NCI-H146 (cell line): ENCODE results near the gene USP21.

Source experiments
- DNase-seq: peaks from one replicate; lab custom pipeline; 2025; lab: John Stamatoyannopoulos, UW

USP21 gene

DNA sequence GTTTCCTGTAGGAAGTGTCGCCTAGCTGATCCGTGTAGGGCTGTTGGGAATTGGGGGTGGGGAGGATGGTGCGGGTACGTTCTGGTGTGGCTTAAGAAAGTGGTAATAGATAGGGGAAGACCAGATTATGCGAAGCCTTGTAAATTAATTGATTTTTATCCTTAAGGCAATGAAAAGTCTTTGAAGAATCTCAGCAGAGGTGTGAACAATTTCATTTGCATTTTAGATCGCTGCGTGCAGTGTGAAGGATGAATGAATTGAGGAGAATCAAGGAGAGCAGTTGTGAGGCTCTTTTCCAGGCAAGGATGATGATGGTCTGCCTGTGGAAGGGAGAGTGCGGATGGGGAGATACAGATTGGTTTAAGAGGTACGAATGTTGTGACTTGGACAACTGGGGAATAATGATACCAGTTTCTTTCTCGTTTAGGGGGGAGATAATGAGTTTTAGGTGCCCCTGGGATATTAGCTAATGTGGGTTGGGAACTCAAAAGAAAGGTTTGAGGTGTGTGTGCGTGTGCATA lies 26.0 kb upstream of the USP21 start:
- peak; percentile 19 for DNase-seq

DNA sequence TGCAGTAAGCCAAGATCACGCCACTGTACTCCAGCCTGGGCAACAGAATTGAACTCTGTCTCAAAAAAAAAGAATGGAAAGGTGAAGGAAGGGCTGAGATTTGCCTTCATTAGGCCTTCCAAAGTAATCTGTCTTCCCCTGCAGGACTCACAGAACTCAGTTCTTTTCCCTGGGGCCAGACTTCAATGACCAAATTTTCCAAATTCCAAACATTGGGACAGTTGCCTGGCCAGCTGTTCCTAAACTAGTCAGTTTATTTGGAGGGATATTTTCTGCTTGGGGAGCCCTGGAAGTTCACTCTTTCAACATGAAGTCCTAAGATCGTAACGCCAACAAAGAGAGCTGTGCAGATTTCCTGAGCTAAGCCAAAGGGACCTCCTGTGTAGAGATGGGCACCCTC lies 21.4 kb upstream of the USP21 start:
- no peak for DNase-seq

DNA sequence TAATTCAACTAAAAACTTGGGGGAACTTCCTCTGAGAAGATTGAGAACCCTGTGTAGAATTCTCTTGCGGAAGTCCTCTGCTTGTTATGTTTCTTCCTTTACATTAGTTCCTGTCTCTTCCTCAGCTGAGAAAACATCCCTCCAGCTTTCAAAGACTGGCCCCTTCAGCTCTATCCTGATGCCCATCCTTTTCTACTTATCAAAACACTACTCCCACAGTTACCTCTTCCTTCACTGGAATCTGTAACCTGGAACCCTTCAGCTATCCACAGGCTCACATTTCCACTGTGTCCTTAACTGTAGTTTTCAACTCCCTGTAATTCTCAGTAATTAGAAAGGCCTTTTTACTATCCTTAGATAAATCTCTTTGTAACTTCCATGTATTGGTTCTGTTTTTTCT lies 20.9 kb upstream of the USP21 start:
- no peak for DNase-seq

GRCh38 chr1:161139766-161140165 lies 19.5 kb upstream of the USP21 start:
- peak; percentile 29 for DNase-seq

DNA sequence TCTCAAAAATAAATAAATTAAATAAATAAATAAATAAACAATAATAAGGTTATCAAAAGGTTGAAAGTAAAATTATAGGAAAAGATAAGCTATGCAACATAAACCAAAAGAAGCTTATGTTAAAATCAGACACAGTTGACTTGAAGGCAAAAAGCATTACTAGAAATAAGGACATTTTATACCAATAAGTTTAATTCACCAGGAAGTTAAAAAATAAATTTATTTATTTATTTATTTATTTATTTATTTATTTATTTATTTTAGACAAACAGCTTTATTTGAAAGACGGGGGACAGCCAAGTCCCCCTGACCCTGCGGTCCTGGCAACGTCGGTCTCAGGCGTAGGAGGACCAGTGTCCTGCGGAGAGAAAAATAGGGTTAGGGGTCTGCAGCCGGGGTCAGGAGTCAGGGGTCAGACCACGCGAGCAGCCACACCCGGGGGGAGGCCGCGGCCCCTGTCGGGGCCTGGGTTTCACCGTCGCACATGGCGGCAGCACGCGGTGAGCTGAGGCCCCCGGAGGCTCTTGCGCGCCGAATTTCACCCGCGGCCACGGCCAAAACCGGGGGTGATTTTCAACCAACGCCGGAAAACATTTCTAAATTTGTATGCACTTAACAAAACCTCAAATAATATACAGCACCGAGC lies 18.4 kb upstream of the USP21 start:
- DNase-seq: no peak

DNA sequence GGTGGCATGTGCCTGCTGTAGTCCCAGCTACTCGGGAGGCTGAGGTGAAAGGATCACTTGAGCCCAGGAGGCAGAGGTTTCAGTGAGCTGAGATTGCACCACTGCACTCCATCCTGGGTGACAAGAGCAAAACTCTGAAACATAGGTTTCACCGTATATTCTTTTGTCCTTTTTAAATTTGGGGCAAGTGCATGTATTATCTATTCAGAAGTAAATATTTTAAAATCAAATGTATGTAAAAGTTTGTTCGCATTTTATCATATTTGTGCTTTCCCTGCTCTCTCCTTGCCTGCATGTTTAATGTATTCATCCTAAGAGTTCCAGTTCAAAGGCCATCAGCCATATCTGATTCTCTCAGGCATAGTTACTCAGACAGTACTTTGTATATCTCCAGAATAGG lies 13.5 kb upstream of the USP21 start:
- no peak for DNase-seq

GRCh38 chr1:161153176-161153575 lies 6.1 kb upstream of the USP21 start:
- no peak for DNase-seq

- DNase-seq: peak; percentile 90
Measured at GRCh38 chr1:161153682-161154337, 5.5 kb upstream of the USP21 start, which contains the start of gene UFC1. UFC1 (plus strand) TSS chr1:161153978; CDS start chr1:161153998, 20 bp downstream.

DNA sequence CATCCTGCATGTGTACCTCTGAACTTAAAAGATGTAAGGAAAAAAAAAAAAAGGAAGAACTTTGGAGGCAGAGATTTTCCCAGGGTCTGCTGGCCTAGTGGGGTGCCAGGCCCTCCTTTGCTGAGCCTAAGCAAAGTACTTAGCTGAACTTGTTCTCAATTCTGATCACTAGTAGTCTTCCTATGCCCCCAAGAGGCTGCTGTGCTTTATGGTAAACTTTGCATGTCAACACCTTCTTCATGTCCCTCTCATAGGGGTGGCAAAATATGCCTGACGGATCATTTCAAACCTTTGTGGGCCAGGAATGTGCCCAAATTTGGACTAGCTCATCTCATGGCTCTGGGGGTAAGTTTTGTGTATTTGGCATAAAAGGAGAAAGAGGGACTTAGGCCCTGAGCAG lies 1.4 kb upstream of the USP21 start:
- no peak for DNase-seq

GRCh38 chr1:161158316-161159010 lies 837 bp upstream of the USP21 start:
- DNase-seq: no peak

GRCh38 chr1:161159913-161160243 lies 578 bp downstream of the USP21 start:
- no peak for DNase-seq

GRCh38 chr1:161160671-161161145 lies 1.4 kb downstream of the USP21 start:
- no peak for DNase-seq

DNA sequence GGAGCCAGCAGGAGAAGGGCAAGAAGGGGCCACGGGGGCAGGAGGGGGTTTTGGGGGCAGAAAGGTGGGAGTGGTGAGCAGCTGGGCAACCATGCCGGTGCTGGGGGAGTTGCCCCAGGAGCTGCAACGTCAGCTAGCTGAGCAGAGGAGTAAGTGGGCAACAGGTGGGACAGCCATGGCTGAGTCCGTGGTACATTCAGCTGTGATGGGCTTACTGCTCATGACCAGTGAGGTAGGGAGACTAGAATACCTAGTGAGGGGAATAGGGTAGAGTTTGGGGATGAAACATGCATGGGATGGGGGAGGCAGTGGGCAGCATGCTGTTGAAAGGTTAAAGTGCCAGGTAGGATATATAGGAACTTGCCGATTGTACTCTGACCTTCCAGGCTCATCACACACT lies 2.4 kb downstream of the USP21 start:
- no peak for DNase-seq

DNA sequence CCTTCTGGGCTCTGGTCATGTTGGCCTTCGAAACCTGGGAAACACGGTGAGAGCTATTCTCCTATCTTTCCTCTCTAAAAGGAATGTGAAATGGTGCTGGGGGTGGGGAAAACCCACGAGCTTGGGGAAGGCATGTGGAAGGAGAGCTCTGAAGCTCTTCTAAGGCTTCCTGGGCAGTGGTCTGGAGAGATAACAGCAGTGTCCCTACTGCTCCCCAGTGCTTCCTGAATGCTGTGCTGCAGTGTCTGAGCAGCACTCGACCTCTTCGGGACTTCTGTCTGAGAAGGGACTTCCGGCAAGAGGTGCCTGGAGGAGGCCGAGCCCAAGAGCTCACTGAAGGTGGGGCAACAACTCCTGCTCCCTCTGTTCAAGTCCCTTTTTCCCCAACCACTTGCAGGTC lies 2.8 kb downstream of the USP21 start:
- no peak for DNase-seq

DNA sequence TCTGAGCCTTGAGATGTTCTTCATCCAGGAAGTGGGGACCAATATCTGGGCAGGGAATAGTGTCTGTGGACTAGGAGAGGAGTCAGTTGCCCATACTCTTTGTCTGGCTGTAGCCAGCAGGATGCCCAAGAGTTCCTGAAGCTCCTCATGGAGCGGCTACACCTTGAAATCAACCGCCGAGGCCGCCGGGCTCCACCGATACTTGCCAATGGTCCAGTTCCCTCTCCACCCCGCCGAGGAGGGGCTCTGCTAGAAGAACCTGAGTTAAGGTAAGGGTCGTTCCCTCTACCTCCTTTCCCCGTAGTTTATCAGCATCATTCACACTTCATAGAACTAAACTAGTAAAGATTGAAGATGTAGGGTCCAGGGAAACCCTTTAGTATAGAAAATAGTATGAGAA lies 3.5 kb downstream of the USP21 start:
- DNase-seq: no peak

DNA sequence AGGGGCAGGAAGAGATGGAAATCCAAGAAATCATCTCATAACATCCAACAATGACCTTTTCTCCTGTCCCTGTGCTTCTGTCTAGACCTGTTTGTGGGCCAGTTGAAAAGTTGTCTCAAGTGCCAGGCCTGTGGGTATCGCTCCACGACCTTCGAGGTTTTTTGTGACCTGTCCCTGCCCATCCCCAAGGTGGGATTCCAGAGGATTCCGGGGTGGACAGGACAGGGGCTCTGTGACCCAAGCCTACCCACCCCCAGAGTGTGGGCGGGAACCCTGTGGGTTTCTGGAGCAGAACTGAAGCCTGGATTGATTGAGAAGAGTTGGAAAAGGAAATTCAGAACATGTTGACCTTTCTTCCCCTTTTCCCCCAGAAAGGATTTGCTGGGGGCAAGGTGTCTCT lies 4.5 kb downstream of the USP21 start:
- DNase-seq: no peak

DNA sequence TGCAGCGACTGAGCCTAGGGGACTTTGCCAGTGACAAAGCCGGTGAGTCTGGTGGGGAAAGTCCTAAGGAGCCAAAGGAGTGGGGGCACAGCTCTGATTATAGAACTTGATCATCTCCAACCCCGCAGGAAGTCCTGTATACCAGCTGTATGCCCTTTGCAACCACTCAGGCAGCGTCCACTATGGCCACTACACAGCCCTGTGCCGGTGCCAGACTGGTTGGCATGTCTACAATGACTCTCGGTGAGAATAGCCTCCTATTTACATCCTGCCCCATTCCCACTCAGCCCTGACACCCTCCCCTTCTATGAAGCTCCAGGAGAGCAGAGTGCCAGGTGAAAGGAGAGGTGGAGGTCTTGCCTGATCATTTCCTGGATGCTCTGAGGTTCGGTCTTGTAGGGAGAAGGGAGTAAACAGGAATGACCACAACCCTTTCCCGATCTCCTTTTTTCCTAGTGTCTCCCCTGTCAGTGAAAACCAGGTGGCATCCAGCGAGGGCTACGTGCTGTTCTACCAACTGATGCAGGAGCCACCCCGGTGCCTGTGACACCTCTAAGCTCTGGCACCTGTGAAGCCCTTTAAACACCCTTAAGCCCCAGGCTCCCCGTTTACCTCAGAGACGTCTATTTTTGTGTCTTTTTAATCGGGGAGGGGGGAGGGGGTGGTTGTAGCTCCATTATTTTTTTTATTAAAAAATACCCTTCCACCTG lies 5.8 kb downstream of the USP21 start:
- no peak for DNase-seq

DNA sequence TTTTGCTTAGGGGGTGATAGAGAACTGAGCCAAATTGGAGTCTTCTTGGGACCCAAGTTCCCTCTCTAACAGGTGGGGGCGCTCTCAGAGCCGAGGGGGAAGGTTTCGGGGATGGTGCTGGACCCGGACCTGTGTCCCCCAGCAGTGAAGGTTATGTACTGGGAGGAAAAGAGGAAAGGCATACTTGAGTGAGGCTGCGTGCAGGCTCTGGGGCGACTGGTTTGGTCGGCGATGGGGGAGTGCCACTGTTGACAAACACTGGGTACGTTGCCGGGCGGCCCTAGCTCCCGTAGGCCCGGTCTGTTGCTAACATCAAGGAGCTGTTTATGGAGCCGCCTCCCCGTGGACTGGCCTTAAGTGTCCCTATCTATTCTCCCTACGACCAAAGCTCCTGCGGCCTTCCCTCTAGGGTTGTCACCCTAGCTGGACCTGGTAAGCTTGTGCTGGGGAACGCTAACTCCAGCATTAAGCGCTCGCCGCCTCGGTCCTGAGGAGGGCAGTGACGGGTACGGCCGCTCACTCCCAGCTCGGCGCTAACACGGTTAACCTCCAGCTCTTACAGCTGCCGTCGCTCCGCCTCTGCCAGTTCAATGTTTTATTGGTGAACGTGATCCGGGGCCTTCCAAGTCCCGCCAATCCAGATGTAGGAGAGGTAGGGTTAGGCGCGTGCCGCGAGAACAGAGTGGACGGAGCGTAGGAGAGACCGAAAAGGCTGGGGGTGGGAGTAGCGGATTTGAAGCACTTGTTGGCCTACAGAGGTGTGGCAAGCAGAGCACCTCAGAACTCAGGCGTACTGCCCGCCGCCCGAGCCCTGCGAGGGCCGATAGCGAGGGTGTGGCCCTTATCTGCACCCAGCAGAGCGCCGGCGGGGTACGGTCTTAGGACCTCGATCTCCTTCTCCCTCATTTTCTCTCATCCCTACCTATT lies 6.7 kb downstream of the USP21 start, which contains the start of gene PPOX:
Gene PPOX, plus strand, starts transcription at position 685 of the 927 bp plus-strand sequence. CDS start 422 bp downstream, outside the sequence.
- DNase-seq: peak; percentile 97

GRCh38 chr1:161166669-161167548 lies 7.6 kb downstream of the USP21 start:
- DNase-seq: peak; percentile 52

- DNase-seq: no peak
Measured at GRCh38 chr1:161168906-161169305, 9.6 kb downstream of the USP21 start.
